ENCODE measurements around the gene PLEKHA3. TPM values are rescaled to one million over a fixed set of nuclear protein-coding genes. Genes with fewer than 3 reads are reported as not detected.

The PLEKHA3 gene
- total and polyA plus RNA-seq, 10 of the 15 experiments (the other 5 are each of a cell fraction or from before 2014, with no cell fraction given) = 1.4 to 21.1 (median 7.4) TPM

- no peak for TF ChIP-seq E4F1 (IDR thresholded peaks at IDR 0.05; ENCODE audit: borderline replicate concordance, partially characterized antibody)
- no peak for TF ChIP-seq RFX5 (IDR thresholded peaks at IDR 0.05; ENCODE audit: low read depth, low read length)
- TF ChIP-seq ATF2 (IDR thresholded peaks at IDR 0.05; ENCODE audit: low read length) = peak; percentile 56
- no peak for TF ChIP-seq LARP7 (IDR thresholded peaks at IDR 0.05)
- peak; percentile 49; the same call in 1 of the 2 replicates for TF ChIP-seq ELK1 (IDR thresholded peaks at IDR 0.05; ENCODE audit: low read depth, low read length)
- no peak for TF ChIP-seq RELA (IDR thresholded peaks at IDR 0.05; ENCODE audit: borderline replicate concordance, partially characterized antibody)
- no peak for TF ChIP-seq GATAD2B (conservative IDR thresholded peaks at IDR 0.05; ENCODE audit: low read depth)
- TF ChIP-seq ZBTB11 (CRISPR knock-in tag; IDR thresholded peaks at IDR 0.05) = no peak
- no peak for TF ChIP-seq ZNF274 (IDR thresholded peaks at IDR 0.05; ENCODE audit: insufficient read depth, insufficient read length)
- no peak for TF ChIP-seq SKIL (IDR thresholded peaks at IDR 0.05; ENCODE audit: low read depth, poor library complexity, severe bottlenecking)
- TF ChIP-seq NFYA (IDR thresholded peaks at IDR 0.05; ENCODE audit: borderline replicate concordance, low read depth, low read length) = no peak
- no peak for TF ChIP-seq ZNF384 (IDR thresholded peaks at IDR 0.05; ENCODE audit: borderline replicate concordance, low read depth, low read length)
- TF ChIP-seq MLLT1 (IDR thresholded peaks at IDR 0.05) = peak; percentile 75
- TF ChIP-seq MYC (IDR thresholded peaks at IDR 0.05; ENCODE audit: insufficient read depth, insufficient read length, insufficient replicate concordance, low read length, severe bottlenecking) = no peak
- TF ChIP-seq BHLHE40 (IDR thresholded peaks at IDR 0.05; ENCODE audit: borderline replicate concordance in 1 of 2, low read depth in 2 of 2, low read length in 1 of 2) = peak in 1 of 2 experiments; percentile 33; a peak in 1 of 4 replicates
- no peak for TF ChIP-seq NR2F1 (conservative IDR thresholded peaks at IDR 0.05)
Observed at GRCh38 chr2:178522950-178523595, 42.8 kb downstream of the PLEKHA3 start (continued).

Measured in GM12878 (cell line).